Left ventricle myocardium inferior (tissue), 1 donor: ENCODE measurements around the gene C3orf33. TPM values are rescaled to one million over a fixed set of nuclear protein-coding genes. Genes with fewer than 3 reads are reported as not detected.
"Not testable (repeated sequence)": the region's sequence is repeated elsewhere in the genome, so short reads cannot be mapped to it uniquely, and the experiment has no call there.

Experiments used
- DNase-seq: peaks from one replicate; pipeline ENCODE4 v3.0.0-alpha.2; 2020
- H3K27ac ChIP-seq: fragments of 200-600 bp; replicated peaks from 2 replicates; pipeline ENCODE4 v1.8.0; 2021
- H3K27me3 ChIP-seq: fragments of 200-600 bp; 2 replicates; pipeline ENCODE4 v1.8.0; 2021; ENCODE audit warnings: low read depth
- H3K36me3 ChIP-seq: fragments of 200-600 bp; 2 replicates; pipeline ENCODE4 v1.8.0; 2021
- H3K4me1 ChIP-seq: fragments of 200-600 bp; 2 replicates; pipeline ENCODE4 v1.8.0; 2021
- H3K4me3 ChIP-seq: fragments of 200-600 bp; 2 replicates; pipeline ENCODE4 v1.8.0; 2021; ENCODE audit warnings: mild to moderate bottlenecking, moderate library complexity
- H3K9me3 ChIP-seq: fragments of 200-600 bp; replicated peaks from 2 replicates; pipeline ENCODE4 v1.8.0; 2021
- intact Hi-C: fragments of 100-400 bp; cut with micrococcal nuclease; formaldehyde crosslinking; loops from one replicate; pipeline ENCODE4 v1.11.0; 2022
- total RNA-seq: library from RNA; stranded (reverse); fragmentation: NEBNext Ultra II Directional; extraction: Animal tissue kit (Norgen Biotek cat#: 25700); gene quantifications from one replicate; pipeline ENCODE4 v1.2.1, GENCODE V29; 2021
- TF ChIP-seq, protein P1 (sequence below): fragments of 200-600 bp; IDR thresholded peaks from 2 replicates; pipeline ENCODE4 v1.8.0; 2021; ENCODE audit warnings: antibody characterized with exemption, mild to moderate bottlenecking, borderline replicate concordance
- donor health status: DM: no; HTN: yes; CAD: no; lungs with severe emphysema.

Gene C3orf33
- total RNA-seq, 1 donor from 2014 or later, result 6.6 TPM

DNA sequence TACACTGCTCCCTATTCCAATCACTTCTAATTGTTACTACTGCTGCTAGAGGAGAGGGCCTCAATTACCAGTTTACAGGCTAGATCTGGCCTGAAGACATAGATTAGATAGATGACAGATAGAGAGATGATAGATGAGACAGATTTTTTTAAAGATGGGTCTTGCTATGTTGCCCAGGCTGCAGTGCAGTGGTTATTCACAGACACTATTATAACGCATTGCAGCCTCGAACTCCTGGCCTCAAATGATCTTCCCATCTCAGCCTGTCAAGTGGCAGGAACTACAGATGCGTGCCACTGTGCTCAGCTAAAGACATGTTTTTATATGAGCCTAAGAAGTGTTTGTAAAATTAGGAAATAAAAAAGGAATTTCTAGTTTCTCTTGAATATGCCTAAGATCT is 41.9 kb upstream of the C3orf33 start:
- no peak for DNase-seq
- H3K36me3 ChIP-seq, result peaks cover 11% of the 10 kb centered on the region
- TF ChIP-seq, protein P1, sequence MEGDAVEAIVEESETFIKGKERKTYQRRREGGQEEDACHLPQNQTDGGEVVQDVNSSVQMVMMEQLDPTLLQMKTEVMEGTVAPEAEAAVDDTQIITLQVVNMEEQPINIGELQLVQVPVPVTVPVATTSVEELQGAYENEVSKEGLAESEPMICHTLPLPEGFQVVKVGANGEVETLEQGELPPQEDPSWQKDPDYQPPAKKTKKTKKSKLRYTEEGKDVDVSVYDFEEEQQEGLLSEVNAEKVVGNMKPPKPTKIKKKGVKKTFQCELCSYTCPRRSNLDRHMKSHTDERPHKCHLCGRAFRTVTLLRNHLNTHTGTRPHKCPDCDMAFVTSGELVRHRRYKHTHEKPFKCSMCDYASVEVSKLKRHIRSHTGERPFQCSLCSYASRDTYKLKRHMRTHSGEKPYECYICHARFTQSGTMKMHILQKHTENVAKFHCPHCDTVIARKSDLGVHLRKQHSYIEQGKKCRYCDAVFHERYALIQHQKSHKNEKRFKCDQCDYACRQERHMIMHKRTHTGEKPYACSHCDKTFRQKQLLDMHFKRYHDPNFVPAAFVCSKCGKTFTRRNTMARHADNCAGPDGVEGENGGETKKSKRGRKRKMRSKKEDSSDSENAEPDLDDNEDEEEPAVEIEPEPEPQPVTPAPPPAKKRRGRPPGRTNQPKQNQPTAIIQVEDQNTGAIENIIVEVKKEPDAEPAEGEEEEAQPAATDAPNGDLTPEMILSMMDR, result no peak
- no peaks in the 10 kb centered on the region for H3K9me3 ChIP-seq
- intact Hi-C loops, result no loop called here
- no peak overlapping the region for H3K4me3 ChIP-seq
- peaks cover 74% of the 10 kb centered on the region for H3K4me1 ChIP-seq
- H3K27me3 ChIP-seq, result no peaks in the 10 kb centered on the region
- H3K27ac ChIP-seq, result no peak overlapping the region

DNA sequence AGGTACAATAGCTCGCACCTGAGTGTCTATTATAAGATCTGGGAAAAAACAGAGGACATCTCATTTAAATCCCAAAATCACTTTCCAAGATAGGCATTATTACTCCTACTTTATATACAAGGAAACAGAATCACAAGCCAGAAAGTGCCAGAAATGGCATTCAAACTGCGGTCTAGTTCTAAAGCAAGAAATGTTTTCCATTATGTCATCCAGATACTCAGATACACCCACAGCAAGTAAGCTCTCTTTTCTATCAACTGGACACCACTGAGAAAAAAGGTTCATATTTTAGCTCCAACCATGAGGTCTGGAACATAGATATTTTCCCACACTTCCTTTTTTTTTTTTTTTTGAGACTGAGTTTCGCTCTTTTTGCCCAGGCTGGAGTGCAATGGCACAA is 40.0 kb upstream of the C3orf33 start:
- H3K36me3 ChIP-seq, result peaks cover 11% of the 10 kb centered on the region
- no peak for DNase-seq
- intact Hi-C loops, result no loop called here
- H3K4me1 ChIP-seq, result peaks cover 55% of the 10 kb centered on the region
- TF ChIP-seq, protein P1, result no peak
- H3K27ac ChIP-seq, result no peak overlapping the region
- no peaks in the 10 kb centered on the region for H3K27me3 ChIP-seq
- no peaks in the 10 kb centered on the region for H3K9me3 ChIP-seq
- no peak overlapping the region for H3K4me3 ChIP-seq

DNA sequence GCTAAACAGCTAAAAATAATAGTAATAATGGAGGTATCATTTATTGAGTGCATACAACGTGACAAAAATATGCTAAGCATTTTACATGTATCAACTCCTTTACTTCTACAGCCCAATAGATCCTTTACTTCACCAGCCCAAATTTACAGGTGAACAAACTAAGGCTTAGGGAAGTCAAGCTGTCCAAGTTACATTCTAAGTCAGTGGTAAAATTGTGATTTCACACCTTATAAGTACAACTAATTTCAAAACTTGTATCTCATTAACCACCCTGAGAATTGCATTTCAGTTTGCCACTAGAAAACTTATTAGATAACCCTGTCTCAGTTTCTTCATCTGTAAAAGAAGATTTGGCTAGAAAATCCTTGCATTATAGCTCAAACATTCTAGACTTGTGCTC is 37.5 kb upstream of the C3orf33 start:
- H3K27ac ChIP-seq, result no peak overlapping the region
- no peak overlapping the region for H3K4me3 ChIP-seq
- no peaks in the 10 kb centered on the region for H3K27me3 ChIP-seq
- H3K9me3 ChIP-seq, result no peaks in the 10 kb centered on the region
- intact Hi-C loops, result no loop called here
- no peak for DNase-seq
- TF ChIP-seq, protein P1, result no peak
- peaks cover 9% of the 10 kb centered on the region for H3K36me3 ChIP-seq
- peaks cover 30% of the 10 kb centered on the region for H3K4me1 ChIP-seq

DNA sequence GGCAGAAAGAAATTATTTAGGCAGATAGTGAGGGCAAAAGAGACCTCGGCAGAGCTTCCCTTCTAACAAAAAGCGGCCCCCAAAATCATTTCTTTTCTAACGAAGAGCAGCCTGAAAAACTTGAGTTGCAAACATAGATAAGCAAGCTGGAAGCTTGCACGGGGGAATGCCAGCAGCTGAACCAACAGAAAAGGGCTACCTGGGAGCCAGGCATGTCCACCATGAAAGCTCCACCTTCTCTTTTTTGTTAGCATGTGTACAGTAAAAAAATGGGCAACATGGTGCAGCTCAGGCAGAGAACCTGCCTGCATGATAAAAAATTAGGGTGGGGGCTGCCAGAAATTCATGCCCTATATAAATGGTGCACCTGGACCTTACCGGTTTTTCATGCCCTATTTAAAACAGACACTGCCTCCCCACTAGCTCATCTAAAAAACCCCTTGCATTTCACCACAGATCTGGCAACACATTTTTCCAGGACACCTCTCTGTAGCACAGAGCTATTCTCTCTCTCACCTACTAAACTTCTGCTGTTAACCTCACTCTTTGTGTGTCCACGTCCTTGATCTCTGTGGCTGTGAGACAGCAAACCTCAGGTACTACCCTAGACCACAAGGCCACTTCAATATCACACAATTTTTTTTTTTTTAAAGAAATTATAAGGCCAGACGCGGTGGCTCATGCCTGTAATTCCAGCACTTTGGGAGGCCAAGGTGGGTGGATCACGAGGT is 29.4 kb upstream of the C3orf33 start:
- no peak for DNase-seq
- TF ChIP-seq, protein P1, result no peak
- Histone ChIP-seq H3K27me3 (no peaks in the 10 kb centered on the region), H3K4me1 (peaks cover 7% of the 10 kb centered on the region), H3K36me3 (peaks cover 29% of the 10 kb centered on the region), H3K4me3 (no peak overlapping the region), H3K9me3 (no peaks in the 10 kb centered on the region), H3K27ac (no peak overlapping the region)
- intact Hi-C loops, result no loop called here

DNA sequence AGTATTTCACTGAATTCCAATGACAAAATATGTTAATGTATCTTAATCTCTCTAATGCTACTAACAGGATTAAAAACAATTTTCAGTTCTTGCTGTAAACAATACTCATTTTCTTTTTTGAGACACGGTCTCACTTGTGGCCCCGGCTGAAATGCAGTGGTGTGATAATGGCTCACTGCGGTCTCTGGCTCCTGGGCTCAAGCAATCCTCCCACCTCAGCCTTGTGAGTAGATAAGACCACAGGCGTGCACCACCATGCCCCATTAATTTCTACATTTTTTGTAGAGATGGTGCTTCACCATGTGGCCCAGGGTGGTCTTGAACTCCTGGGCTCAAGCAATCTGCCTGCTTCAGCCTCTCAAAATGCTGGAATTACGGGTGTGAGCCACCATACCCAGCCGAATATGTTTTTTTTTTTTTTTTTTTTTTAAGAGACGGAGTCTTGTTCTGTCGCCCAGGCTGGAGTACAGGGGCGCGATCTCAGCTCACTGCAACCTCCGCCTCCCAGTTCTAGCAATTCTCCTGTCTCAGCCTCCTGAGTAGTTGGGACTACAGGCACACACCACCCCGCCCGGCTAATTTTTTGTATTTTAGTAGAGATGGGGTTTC is 22.5 kb upstream of the C3orf33 start:
- H3K9me3 ChIP-seq, H3K27ac ChIP-seq, H3K4me3 ChIP-seq, DNase-seq, H3K27me3 ChIP-seq, H3K4me1 ChIP-seq, intact Hi-C loops: not testable (repeated sequence)
- H3K36me3 ChIP-seq, result peaks cover 56% of the 10 kb centered on the region

DNA sequence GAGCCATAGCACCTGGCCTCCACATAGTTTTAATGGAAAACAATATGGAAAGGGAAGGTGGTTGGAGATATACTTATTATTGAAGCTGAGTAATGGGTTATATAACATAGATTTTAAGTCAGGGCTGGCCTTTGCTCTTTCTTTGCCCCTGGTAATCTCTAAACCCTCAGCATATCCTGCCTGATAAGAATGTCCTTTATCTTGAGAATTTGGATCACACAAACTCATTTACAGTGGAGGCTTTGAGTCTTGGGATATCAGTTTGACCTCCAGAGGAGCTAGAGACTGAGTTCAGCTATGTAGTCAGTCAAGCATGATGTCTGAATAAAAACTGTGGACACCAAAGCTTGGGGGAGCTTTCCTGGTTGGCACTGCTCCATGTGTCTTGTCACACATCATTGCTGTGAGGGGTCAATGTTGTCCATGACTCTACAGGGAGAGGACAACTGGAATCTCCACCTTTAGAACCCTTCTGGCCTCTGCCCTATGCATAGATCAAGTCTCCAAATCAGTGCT is 9.0 kb upstream of the C3orf33 start:
- no peaks in the 10 kb centered on the region for H3K9me3 ChIP-seq
- H3K4me3 ChIP-seq, result no peak overlapping the region
- H3K36me3 ChIP-seq, result peaks cover 8% of the 10 kb centered on the region
- intact Hi-C loops, result no loop called here
- H3K27me3 ChIP-seq, result no peaks in the 10 kb centered on the region
- TF ChIP-seq, protein P1, result no peak
- H3K4me1 ChIP-seq, result no peaks in the 10 kb centered on the region
- no peak for DNase-seq
- H3K27ac ChIP-seq, result no peak overlapping the region

DNA sequence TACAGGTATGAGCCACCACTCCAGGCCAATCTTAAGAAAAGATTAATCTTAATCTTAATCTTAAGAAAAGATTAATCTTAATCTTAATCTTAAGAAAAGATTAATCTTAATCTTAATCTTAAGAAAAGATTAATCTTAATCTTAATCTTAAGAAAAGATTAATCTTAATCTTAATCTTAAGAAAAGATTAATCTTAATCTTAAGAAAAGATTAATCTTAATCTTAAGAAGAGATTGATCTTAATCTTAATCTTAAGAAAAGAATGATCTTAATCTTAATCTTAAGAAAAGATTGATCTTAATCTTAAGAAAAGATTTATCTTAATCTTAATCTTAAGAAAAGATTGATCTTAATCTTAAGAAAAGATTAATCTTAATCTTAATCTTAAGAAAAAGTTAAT is 7.1 kb upstream of the C3orf33 start:
- intact Hi-C loops, H3K36me3 ChIP-seq, H3K9me3 ChIP-seq, H3K4me3 ChIP-seq, DNase-seq, H3K27ac ChIP-seq, H3K27me3 ChIP-seq, H3K4me1 ChIP-seq: not testable (repeated sequence)
